HEK293 (cell line): ENCODE measurements around the gene PNPLA3.

ENCODE experiments used
- CTCF ChIA-PET: fragments of 350-600 bp; formaldehyde crosslinking; extraction: SDS; loops from one replicate; lab custom pipeline; 2021; ENCODE audit warnings: antibody characterized with exemption; lab: Yijun Ruan, JAX
- POLR2A ChIA-PET: fragments of 300-600 bp; formaldehyde crosslinking; extraction: SDS; loops from one replicate; lab custom pipeline; 2020; ENCODE audit warnings: antibody characterized with exemption, inconsistent platforms; lab: Yijun Ruan, JAX
- H3K27ac ChIP-seq: fragments of 200-500 bp; sonication (Bioruptor generic); 2 replicates; pipeline ENCODE4 v1.5.1; 2014; ENCODE audit warnings: low read depth, low read length, control low read depth, inconsistent platforms; ENCODE audit errors: extremely low read depth
- H3K36me3 ChIP-seq, 2 experiments: fragments of 200-500 bp in 1 of 2; sonication (Bioruptor generic) in 1 of 2; 1 replicate in 1 of 2; 2 replicates in 1 of 2; pipeline ENCODE4 v1.5.1; 2014 to 2017; ENCODE audit warnings: inconsistent platforms in 2 of 2, low read length in 2 of 2; ENCODE audit not compliant: control insufficient read depth in 2 of 2, insufficient read depth in 1 of 2
- H3K4me1 ChIP-seq: fragments of 200-500 bp; sonication (Bioruptor generic); 2 replicates; pipeline ENCODE4 v1.5.1; 2014; ENCODE audit warnings: mild to moderate bottlenecking, low read length, inconsistent platforms; ENCODE audit not compliant: control insufficient read depth, insufficient read depth
- H3K4me3 ChIP-seq: 2 replicates; pipeline ENCODE4 v1.5.1; 2011; ENCODE audit warnings: low read depth, mild to moderate bottlenecking, control low read depth, low read length, moderate library complexity
- H3K9me3 ChIP-seq: fragments of 200-500 bp; sonication (Bioruptor generic); 2 replicates; pipeline ENCODE4 v1.5.1; 2014; ENCODE audit warnings: low read depth, low read length, inconsistent platforms; ENCODE audit not compliant: control insufficient read depth, insufficient read depth
- AEBP2 ChIP-seq: fragments of 450-650 bp; formaldehyde crosslinking; IDR thresholded peaks from 2 replicates; pipeline ENCODE4 v1.5.1; 2016; ENCODE audit warnings: missing biosample characterization, missing genetic modification characterization, borderline replicate concordance
- ATF2 ChIP-seq: fragments of 450-650 bp; formaldehyde crosslinking; IDR thresholded peaks from 2 replicates; pipeline ENCODE4 v1.5.1; 2016; ENCODE audit warnings: missing biosample characterization, missing genetic modification characterization, low read depth
- GFI1B ChIP-seq: fragments of 450-650 bp; formaldehyde crosslinking; IDR thresholded peaks from 2 replicates; pipeline ENCODE4 v1.5.1; 2016; ENCODE audit warnings: missing biosample characterization, missing genetic modification characterization
- GLIS2 ChIP-seq: fragments of 450-650 bp; formaldehyde crosslinking; IDR thresholded peaks from 2 replicates; pipeline ENCODE4 v1.5.1; 2016; ENCODE audit warnings: missing biosample characterization, missing genetic modification characterization
- KLF1 ChIP-seq: fragments of 450-650 bp; formaldehyde crosslinking; IDR thresholded peaks from 2 replicates; pipeline ENCODE4 v1.5.1; 2016; ENCODE audit warnings: missing biosample characterization, missing genetic modification characterization
- KLF8 ChIP-seq: fragments of 450-650 bp; formaldehyde crosslinking; IDR thresholded peaks from 2 replicates; pipeline ENCODE4 v1.5.1; 2016; ENCODE audit warnings: missing biosample characterization, missing genetic modification characterization
- MZF1 ChIP-seq: fragments of 450-650 bp; formaldehyde crosslinking; IDR thresholded peaks from 2 replicates; pipeline ENCODE4 v1.5.1; 2017; ENCODE audit warnings: missing biosample characterization, missing genetic modification characterization, borderline replicate concordance
- ZIC2 ChIP-seq: fragments of 450-650 bp; formaldehyde crosslinking; IDR thresholded peaks from 2 replicates; pipeline ENCODE4 v1.5.1; 2016; ENCODE audit warnings: missing biosample characterization, missing genetic modification characterization
- ZNF133 ChIP-seq: fragments of 450-650 bp; formaldehyde crosslinking; IDR thresholded peaks from 2 replicates; pipeline ENCODE4 v1.5.1; 2016; ENCODE audit warnings: missing biosample characterization, missing genetic modification characterization
- ZNF146 ChIP-seq: fragments of 450-650 bp; formaldehyde crosslinking; IDR thresholded peaks from 2 replicates; pipeline ENCODE4 v1.5.1; 2016; ENCODE audit warnings: missing biosample characterization, missing genetic modification characterization
- ZNF354C ChIP-seq: fragments of 450-650 bp; formaldehyde crosslinking; IDR thresholded peaks from 2 replicates; pipeline ENCODE4 v1.5.1; 2016; ENCODE audit warnings: missing biosample characterization, missing genetic modification characterization, low read depth, borderline replicate concordance
- ZNF366 ChIP-seq: fragments of 450-650 bp; formaldehyde crosslinking; conservative IDR thresholded peaks from 2 replicates; pipeline ENCODE4 v1.5.1; 2016; ENCODE audit warnings: missing biosample characterization, missing genetic modification characterization
- ZNF433 ChIP-seq: fragments of 450-650 bp; formaldehyde crosslinking; IDR thresholded peaks from 2 replicates; pipeline ENCODE4 v1.5.1; 2016; ENCODE audit warnings: missing biosample characterization, missing genetic modification characterization, low read depth
- ZNF660 ChIP-seq: fragments of 450-650 bp; IDR thresholded peaks from 2 replicates; pipeline ENCODE4 v1.5.1; 2018; ENCODE audit warnings: missing biosample characterization, mild to moderate bottlenecking, missing genetic modification characterization
- TF ChIP-seq, protein P1 (sequence below): fragments of 450-650 bp; formaldehyde crosslinking; IDR thresholded peaks from 2 replicates; pipeline ENCODE4 v1.5.1; 2016; ENCODE audit warnings: missing biosample characterization, missing genetic modification characterization
- TF ChIP-seq, protein P2 (sequence below): fragments of 450-650 bp; formaldehyde crosslinking; IDR thresholded peaks from 2 replicates; pipeline ENCODE4 v1.5.1; 2016; ENCODE audit warnings: missing biosample characterization, missing genetic modification characterization
- TF ChIP-seq, protein P3 (sequence below): fragments of 450-650 bp; formaldehyde crosslinking; IDR thresholded peaks from 2 replicates; pipeline ENCODE4 v1.5.1; 2016; ENCODE audit warnings: missing biosample characterization, missing genetic modification characterization

The PNPLA3 gene

GRCh38 chr22:43956805-43957463 lies 33.3 kb downstream of the PNPLA3 start (continued):
- TF ChIP-seq, protein P1, sequence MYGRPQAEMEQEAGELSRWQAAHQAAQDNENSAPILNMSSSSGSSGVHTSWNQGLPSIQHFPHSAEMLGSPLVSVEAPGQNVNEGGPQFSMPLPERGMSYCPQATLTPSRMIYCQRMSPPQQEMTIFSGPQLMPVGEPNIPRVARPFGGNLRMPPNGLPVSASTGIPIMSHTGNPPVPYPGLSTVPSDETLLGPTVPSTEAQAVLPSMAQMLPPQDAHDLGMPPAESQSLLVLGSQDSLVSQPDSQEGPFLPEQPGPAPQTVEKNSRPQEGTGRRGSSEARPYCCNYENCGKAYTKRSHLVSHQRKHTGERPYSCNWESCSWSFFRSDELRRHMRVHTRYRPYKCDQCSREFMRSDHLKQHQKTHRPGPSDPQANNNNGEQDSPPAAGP, result no peak
- TF ChIP-seq ZNF354C (tag by site-specific recombination), result no peak

DNA sequence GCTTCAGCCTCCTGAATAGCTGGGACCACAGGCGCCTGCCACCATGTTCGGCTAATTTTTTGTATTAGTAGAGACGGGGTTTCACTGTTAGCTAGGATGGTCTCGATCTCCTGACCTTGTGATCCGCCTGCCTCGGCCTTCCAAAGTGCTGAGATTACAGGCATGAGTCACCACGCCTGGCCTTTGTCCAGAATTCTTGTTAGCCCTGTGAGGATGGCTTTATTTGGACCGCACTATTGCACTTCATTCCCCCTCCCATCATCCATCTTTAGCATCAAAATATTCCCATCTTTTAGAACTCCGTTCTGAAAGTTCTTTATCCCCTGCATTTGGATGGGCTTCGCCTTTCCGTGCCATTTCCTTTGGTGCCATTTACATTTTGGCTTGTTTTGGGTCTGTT lies 34.3 kb downstream of the PNPLA3 start:
- H3K27ac ChIP-seq, result no peak overlapping the region
- H3K9me3 ChIP-seq, result no peaks in the 10 kb centered on the region
- no peak overlapping the region for H3K4me3 ChIP-seq
- CTCF ChIA-PET, result interaction anchor here (1.2 to 2.4 kb wide), 2 partner anchors 12 to 36 kb away, joined by 6 to 7 read pairs; no protein-coding TSS in a partner anchor
- POLR2A ChIA-PET, result interaction anchor here (0.6 kb wide), 1 partner anchor 33 kb away, joined by 5 read pairs; no protein-coding TSS in a partner anchor
- H3K36me3 ChIP-seq, result peaks cover 0 to 5% of the 10 kb centered on the region in 2 experiments; a peak in 1 of 3 replicates
- H3K4me1 ChIP-seq, result peaks cover 5% of the 10 kb centered on the region; the same call in 1 of the 2 replicates
- TF ChIP-seq ZNF146 (tag by site-specific recombination), result no peak
- TF ChIP-seq, protein P2, sequence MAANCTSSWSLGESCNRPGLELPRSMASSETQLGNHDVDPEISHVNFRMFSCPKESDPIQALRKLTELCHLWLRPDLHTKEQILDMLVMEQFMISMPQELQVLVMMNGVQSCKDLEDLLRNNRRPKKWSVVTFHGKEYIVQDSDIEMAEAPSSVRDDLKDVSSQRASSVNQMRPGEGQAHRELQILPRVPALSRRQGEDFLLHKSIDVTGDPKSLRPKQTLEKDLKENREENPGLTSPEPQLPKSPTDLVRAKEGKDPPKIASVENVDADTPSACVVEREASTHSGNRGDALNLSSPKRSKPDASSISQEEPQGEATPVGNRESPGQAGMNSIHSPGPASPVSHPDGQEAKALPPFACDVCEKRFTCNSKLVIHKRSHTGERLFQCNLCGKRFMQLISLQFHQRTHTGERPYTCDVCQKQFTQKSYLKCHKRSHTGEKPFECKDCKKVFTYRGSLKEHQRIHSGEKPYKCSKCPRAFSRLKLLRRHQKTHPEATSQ (tag by site-specific recombination), result peak; percentile 28; the same call in 1 of the 2 replicates
- TF ChIP-seq ZNF433, result no peak
- TF ChIP-seq, protein P3, sequence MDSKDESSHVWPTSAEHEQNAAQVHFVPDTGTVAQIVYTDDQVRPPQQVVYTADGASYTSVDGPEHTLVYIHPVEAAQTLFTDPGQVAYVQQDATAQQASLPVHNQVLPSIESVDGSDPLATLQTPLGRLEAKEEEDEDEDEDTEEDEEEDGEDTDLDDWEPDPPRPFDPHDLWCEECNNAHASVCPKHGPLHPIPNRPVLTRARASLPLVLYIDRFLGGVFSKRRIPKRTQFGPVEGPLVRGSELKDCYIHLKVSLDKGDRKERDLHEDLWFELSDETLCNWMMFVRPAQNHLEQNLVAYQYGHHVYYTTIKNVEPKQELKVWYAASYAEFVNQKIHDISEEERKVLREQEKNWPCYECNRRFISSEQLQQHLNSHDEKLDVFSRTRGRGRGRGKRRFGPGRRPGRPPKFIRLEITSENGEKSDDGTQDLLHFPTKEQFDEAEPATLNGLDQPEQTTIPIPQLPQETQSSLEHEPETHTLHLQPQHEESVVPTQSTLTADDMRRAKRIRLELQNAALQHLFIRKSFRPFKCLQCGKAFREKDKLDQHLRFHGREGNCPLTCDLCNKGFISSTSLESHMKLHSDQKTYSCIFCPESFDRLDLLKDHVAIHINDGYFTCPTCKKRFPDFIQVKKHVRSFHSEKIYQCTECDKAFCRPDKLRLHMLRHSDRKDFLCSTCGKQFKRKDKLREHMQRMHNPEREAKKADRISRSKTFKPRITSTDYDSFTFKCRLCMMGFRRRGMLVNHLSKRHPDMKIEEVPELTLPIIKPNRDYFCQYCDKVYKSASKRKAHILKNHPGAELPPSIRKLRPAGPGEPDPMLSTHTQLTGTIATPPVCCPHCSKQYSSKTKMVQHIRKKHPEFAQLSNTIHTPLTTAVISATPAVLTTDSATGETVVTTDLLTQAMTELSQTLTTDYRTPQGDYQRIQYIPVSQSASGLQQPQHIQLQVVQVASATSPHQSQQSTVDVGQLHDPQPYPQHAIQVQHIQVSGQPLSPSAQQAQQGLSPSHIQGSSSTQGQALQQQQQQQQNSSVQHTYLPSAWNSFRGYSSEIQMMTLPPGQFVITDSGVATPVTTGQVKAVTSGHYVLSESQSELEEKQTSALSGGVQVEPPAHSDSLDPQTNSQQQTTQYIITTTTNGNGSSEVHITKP (tag by site-specific recombination), result peak; percentile 61
- TF ChIP-seq ZNF366 (tag by site-specific recombination), result 0 out of 2 replicates have a peak, but pooled peaks have one; percentile 24
- TF ChIP-seq GFI1B (tag by site-specific recombination), result 0 out of 2 replicates have a peak, but pooled peaks have one; percentile 17

DNA sequence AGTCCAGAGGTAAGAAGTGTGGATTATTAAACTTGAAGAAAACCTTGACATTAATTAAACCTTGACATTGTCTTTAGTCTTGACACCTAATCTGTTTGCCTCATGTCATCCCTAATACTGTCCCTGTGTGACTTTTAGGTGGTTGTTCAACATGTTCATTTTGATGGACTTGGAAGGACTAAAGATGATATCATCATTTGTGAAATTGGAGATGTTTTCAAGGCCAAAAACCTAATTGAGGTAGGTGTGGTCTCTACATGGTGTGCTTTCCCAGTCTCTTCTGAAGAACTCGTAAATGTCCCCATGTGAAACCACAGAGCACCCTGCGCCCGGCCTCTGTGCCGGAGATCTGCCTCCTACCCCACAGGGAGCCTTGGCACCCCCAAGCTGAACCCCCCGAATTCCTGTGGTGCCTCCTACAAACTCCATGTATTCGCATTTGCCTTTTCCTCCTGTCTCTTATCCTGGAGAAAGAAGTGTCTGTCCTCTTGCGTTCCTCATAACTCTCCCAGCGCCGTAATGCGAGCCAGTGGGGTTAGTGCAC lies 40.8 kb downstream of the PNPLA3 start:
- POLR2A ChIA-PET, result interaction anchor here (0.7 kb wide), 1 partner anchor 79 kb away, joined by 5 read pairs; no protein-coding TSS in a partner anchor
- peak; percentile 72; the same call in 1 of the 2 replicates for TF ChIP-seq KLF8 (tag by site-specific recombination)
- no peak for TF ChIP-seq MZF1 (tag by site-specific recombination)
- TF ChIP-seq ZNF366 (tag by site-specific recombination), result peak; percentile 58
- peak; percentile 74 for TF ChIP-seq KLF1 (tag by site-specific recombination)
- peak; percentile 75 for TF ChIP-seq ATF2
- no peak for TF ChIP-seq AEBP2 (tag by site-specific recombination)
- TF ChIP-seq ZNF133 (tag by site-specific recombination), result no peak
- TF ChIP-seq GLIS2, result peak; percentile 32
- TF ChIP-seq, protein P3 (tag by site-specific recombination), result peak; percentile 43; the same call in 1 of the 2 replicates
- 0 out of 2 replicates have a peak, but pooled peaks have one; percentile 50 for TF ChIP-seq ZNF660 (tag by site-specific recombination)
- peak; percentile 46 for TF ChIP-seq ZIC2 (tag by site-specific recombination)

More for the DNA sequence above, 40.8 kb downstream of the PNPLA3 start:
- CTCF ChIA-PET, result no interaction called here
- no peak overlapping the region for H3K4me3 ChIP-seq
- peak overlapping the region; percentile 16; the same call in 1 of the 2 replicates for H3K27ac ChIP-seq
- H3K36me3 ChIP-seq, result peaks cover 50 to 61% of the 10 kb centered on the region in 2 experiments
- no peaks in the 10 kb centered on the region for H3K4me1 ChIP-seq
- H3K9me3 ChIP-seq, result no peaks in the 10 kb centered on the region
